Naive thymus-derived CD8-positive, alpha-beta T cell (primary cell): ENCODE results near the gene IL22RA1. TPM values are rescaled to one million over a fixed set of nuclear protein-coding genes. Genes with fewer than 3 reads are reported as not detected.

ENCODE experiments used
- ATAC-seq, 2 donors: fragments of 150-1000 bp; cut with Tn5 transposase in 1 of 2; sonication (Bioruptor Pico), chemical (Tn5 transposase) in 1 of 2; 1 replicate in 1 of 2; 2 replicates in 1 of 2; pipeline ENCODE4 v1.10.0; 2021; ENCODE audit warnings: mild to moderate bottlenecking in 2 of 2, moderate library complexity in 2 of 2
- POLR2A ChIA-PET: fragments of 350-600 bp; sonication (Branson Sonifier 250); formaldehyde crosslinking; loops from one replicate; lab custom pipeline; 2021; ENCODE audit warnings: antibody characterized with exemption; lab: Charles Lee
- DNase-seq, 10 donors: peaks; one replicate each; pipeline versions ENCODE4 v3.0.0 to v3.0.0-alpha.2; 2020 to 2022
- H3K27ac Mint-ChIP-seq, 10 donors: one replicate each; pipeline ENCODE4 v1.8.0; 2020 to 2022; ENCODE audit warnings: mild to moderate bottlenecking in 10 of 10, mixed read lengths in 10 of 10, moderate library complexity in 4 of 10, inconsistent platforms in 1 of 10
- H3K27me3 Mint-ChIP-seq, 5 donors: one replicate each; pipeline ENCODE4 v1.8.0; 2021 to 2022; ENCODE audit warnings: mixed read lengths in 5 of 5
- H3K36me3 Mint-ChIP-seq, 3 donors: one replicate each; pipeline ENCODE4 v1.8.0; 2020 to 2022; ENCODE audit warnings: mixed read lengths in 3 of 3, mild to moderate bottlenecking in 2 of 3, inconsistent platforms in 1 of 3
- H3K4me1 Mint-ChIP-seq, 4 donors: one replicate each; pipeline ENCODE4 v1.8.0; 2021 to 2022; ENCODE audit warnings: mixed read lengths in 4 of 4
- H3K4me3 Mint-ChIP-seq, 10 donors: one replicate each; pipeline ENCODE4 v1.8.0; 2020 to 2022; ENCODE audit warnings: mild to moderate bottlenecking in 10 of 10, mixed read lengths in 10 of 10, moderate library complexity in 6 of 10, inconsistent platforms in 1 of 10
- H3K9me3 Mint-ChIP-seq, 9 donors: one replicate each; pipeline ENCODE4 v1.8.0; 2020 to 2022; ENCODE audit warnings: mixed read lengths in 9 of 9, mild to moderate bottlenecking in 3 of 9, inconsistent platforms in 1 of 9, moderate library complexity in 1 of 9
- polyA plus RNA-seq, 3 donors: library from polyadenylated mRNA; unstranded; fragments of 300-500 nt; fragmentation: Illumina TruSeq; gene quantifications; one replicate each; pipeline ENCODE4 v1.2.3, GENCODE V29; 2021
- total RNA-seq, 8 experiments: library from RNA in 2 of 8; stranded (reverse) in 2 of 8; gene quantifications; one replicate each; pipeline ENCODE4 v1.2.3 and lab custom pipeline; 2021 to 2026

Gene IL22RA1
- total and polyA plus RNA-seq, 5 experiments from 2014 or later = not detected

GRCh38 chr1:24180676-24181075, 37.7 kb upstream of the IL22RA1 start:
- ATAC-seq (no peak), DNase-seq (no peak)
- POLR2A ChIA-PET = no interaction called here
- Mint-ChIP-seq H3K4me1 (peaks cover 4 to 15% (median 11%) of the 10 kb centered on the region in 4 donors), H3K27ac (no peak overlapping the region), H3K27me3 (no peaks in the 10 kb centered on the region), H3K4me3 (no peak overlapping the region), H3K9me3 (no peaks in the 10 kb centered on the region), H3K36me3 (peaks cover 0 to 16% (median 4%) of the 10 kb centered on the region in 3 donors)

DNA sequence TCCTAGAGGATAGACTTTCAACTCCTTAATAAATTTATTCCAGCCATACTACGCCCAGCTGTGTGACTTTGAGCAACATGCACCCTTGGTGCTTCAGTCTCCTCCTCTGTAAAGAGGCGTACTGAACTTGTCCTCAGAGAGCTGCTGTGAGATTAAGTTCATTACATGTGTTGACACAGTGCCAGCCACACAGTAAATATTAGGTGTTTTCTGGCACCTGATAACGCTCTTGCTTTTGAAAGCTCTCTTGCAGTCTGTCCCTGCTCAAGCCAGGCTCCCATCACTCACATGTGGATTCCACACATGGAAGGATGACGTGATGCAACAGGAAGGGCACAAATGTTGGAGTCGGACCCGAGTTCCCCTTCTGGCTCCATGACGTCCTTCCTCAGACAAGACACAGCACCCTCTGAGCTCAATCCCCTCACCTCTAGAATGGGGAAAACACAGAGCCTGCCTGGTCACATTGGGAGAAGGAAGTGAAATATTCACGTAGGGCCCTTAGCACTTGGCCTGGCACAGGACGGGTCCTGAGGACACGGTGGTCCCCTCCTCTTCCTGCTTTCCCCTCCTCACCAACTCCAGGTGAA, 36.4 kb upstream of the IL22RA1 start:
- POLR2A ChIA-PET = no interaction called here
- H3K4me3 Mint-ChIP-seq = no peak overlapping the region
- H3K27ac Mint-ChIP-seq = peak overlapping the region in 1 of 10 donors; percentile 51
- H3K36me3 Mint-ChIP-seq = peaks cover 1 to 21% (median 8%) of the 10 kb centered on the region in 3 donors
- H3K9me3 Mint-ChIP-seq = no peaks in the 10 kb centered on the region
- DNase-seq = no peak
- H3K4me1 Mint-ChIP-seq = peaks cover 4 to 7% (median 5%) of the 10 kb centered on the region in 4 donors
- H3K27me3 Mint-ChIP-seq = no peaks in the 10 kb centered on the region
- no peak for ATAC-seq

- no peak for ATAC-seq
- peaks cover 0 to 4% (median 2%) of the 10 kb centered on the region in 4 donors for H3K4me1 Mint-ChIP-seq
- POLR2A ChIA-PET = no interaction called here
- H3K9me3 Mint-ChIP-seq = no peaks in the 10 kb centered on the region
- no peak overlapping the region for H3K27ac Mint-ChIP-seq
- H3K4me3 Mint-ChIP-seq = no peak overlapping the region
- no peaks in the 10 kb centered on the region for H3K27me3 Mint-ChIP-seq
- peaks cover 8 to 29% (median 10%) of the 10 kb centered on the region in 3 donors for H3K36me3 Mint-ChIP-seq
- no peak for DNase-seq
These were observed 35.5 kb upstream of the IL22RA1 start for GRCh38 chr1:24178407-24178806.

DNA sequence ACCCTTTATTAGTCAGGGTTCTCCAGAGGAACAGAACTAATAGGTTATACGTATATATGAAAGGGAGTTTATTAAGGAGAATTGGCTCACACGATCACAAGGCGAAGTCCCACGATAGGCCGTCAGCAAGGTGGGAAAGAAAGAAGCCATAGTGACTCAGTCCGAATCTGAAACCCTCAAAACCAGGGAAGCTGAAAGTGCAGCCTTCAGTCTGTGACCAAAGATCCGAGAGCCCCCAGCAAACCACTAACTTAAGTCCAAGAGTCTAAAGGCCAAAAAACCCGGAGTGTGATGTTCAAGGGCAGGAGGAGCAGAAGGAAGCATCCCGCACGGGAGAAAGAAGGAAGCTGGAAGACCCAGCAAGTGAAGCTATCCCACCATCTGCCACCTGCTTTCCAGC, 34.2 kb upstream of the IL22RA1 start:
- POLR2A ChIA-PET = no interaction called here

DNA sequence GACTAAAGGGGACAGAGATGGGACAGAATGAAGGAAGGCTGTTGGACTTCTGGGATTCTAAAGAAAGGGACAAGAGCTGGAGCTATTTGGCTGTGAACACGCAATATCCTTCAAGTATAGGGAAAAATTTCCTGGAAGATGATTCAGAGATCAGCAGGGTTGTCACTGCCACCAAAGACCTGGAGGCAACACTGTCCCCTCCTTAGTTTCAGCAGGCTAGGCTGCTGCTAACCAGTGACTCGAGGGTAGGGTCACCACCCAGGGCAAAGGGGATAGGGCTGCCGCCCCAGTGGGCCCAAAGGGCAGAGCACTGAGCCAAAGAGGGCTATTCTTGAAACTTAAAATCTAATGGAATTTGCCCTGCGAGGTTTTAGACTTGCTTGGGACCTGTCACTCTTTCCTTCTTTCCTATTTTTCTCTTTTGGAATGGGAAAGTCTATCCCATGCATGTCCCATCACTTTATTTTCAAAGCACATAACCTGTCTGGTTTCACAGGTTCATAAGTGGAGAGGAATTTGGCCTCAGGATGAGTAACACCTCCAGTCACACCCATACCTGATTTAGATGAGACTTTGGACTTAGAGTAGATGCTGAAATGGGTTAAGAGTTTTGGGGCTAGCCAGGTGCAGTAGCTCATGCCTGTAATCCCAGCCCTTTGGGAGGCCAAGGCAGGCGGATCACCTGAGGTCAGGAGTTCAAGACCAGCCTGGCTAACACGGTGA, 32.3 kb upstream of the IL22RA1 start:
- DNase-seq (no peak), ATAC-seq (no peak)
- Mint-ChIP-seq H3K9me3 (no peaks in the 10 kb centered on the region), H3K4me1 (peaks cover 0 to 3% (median 1%) of the 10 kb centered on the region in 4 donors), H3K27me3 (no peaks in the 10 kb centered on the region), H3K36me3 (peaks cover 8 to 25% (median 12%) of the 10 kb centered on the region in 3 donors), H3K4me3 (no peak overlapping the region), H3K27ac (no peak overlapping the region)
- POLR2A ChIA-PET = no interaction called here

More for the DNA sequence above, 34.2 kb upstream of the IL22RA1 start:
- H3K27ac Mint-ChIP-seq = no peak overlapping the region
- no peaks in the 10 kb centered on the region for H3K27me3 Mint-ChIP-seq
- H3K4me3 Mint-ChIP-seq = no peak overlapping the region
- H3K36me3 Mint-ChIP-seq = peaks cover 8 to 29% (median 14%) of the 10 kb centered on the region in 3 donors
- no peaks in the 10 kb centered on the region for H3K9me3 Mint-ChIP-seq
- peaks cover 0 to 4% (median 2%) of the 10 kb centered on the region in 4 donors for H3K4me1 Mint-ChIP-seq
- DNase-seq (no peak), ATAC-seq (no peak)

DNA sequence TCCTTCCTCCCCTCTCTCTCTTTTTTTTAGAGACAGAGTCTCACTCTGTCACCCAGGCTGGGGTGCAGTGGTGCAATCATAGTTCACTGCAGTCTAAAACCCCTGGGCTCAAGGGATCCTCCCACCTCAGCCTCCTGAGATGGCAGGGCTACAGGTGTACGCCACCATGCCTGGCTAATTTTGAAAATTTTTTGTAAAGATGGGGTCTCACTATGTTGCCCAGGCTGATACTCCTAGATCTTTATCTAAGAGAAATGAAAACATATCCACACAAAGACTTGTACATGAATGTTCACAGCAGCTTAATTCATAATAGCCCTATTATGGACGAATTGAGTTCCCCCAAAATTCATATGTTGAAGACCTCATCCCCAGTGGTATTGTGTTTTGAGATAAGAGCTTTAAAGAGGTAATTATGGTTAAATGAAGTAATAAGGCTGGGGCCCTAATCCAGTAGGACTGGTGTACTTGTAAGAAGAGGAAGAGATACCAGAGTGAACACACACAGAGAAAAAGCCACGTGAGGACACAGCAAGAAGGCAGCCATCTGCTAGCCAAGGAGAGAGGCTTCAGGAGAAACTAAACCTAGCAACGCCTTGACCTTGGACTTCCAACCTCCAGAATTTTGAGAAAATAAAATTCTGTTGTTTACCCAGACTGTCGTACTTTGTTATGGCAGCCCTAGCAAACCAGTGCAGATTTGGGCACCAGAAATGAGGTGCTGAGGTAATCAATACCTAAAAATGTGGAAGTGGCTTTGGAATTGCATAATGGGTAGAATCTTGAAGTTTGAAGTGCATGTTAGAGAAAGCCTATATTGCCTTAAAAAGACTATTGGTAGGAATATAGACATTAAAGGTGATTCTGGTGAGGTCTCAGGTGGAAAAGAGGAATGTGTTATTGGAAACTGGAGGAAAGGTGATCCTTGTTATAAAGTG, 31.0 kb upstream of the IL22RA1 start:
- POLR2A ChIA-PET = no interaction called here
- no peak overlapping the region for H3K4me3 Mint-ChIP-seq
- H3K27me3 Mint-ChIP-seq = no peaks in the 10 kb centered on the region
- H3K36me3 Mint-ChIP-seq = peaks cover 8 to 19% (median 10%) of the 10 kb centered on the region in 3 donors
- no peaks in the 10 kb centered on the region for H3K9me3 Mint-ChIP-seq
- no peak overlapping the region for H3K27ac Mint-ChIP-seq
- ATAC-seq (no peak), DNase-seq (no peak)
- peaks cover 0 to 2% (median under 1%) of the 10 kb centered on the region in 4 donors for H3K4me1 Mint-ChIP-seq

GRCh38 chr1:24172598-24172997, 29.7 kb upstream of the IL22RA1 start:
- peaks cover 8 to 20% (median 18%) of the 10 kb centered on the region in 3 donors for H3K36me3 Mint-ChIP-seq

GRCh38 chr1:24169286-24169685, 26.3 kb upstream of the IL22RA1 start:
- DNase-seq = no peak
- Mint-ChIP-seq H3K27ac (no peak overlapping the region), H3K4me3 (no peak overlapping the region), H3K9me3 (no peaks in the 10 kb centered on the region), H3K36me3 (peaks cover 16 to 32% (median 19%) of the 10 kb centered on the region in 3 donors), H3K4me1 (peaks cover 0 to 2% (median 0%) of the 10 kb centered on the region in 4 donors), H3K27me3 (peaks cover 0 to 2% (median 0%) of the 10 kb centered on the region in 5 donors)
- POLR2A ChIA-PET = no interaction called here
- no peak for ATAC-seq

More at GRCh38 chr1:24172598-24172997, 29.7 kb upstream of the IL22RA1 start:
- H3K4me1 Mint-ChIP-seq = peaks cover 0 to 2% (median under 1%) of the 10 kb centered on the region in 4 donors
- no peak overlapping the region for H3K27ac Mint-ChIP-seq
- no peak overlapping the region for H3K4me3 Mint-ChIP-seq
- H3K9me3 Mint-ChIP-seq = no peaks in the 10 kb centered on the region
- no peak for DNase-seq
- POLR2A ChIA-PET = no interaction called here
- H3K27me3 Mint-ChIP-seq = no peaks in the 10 kb centered on the region
- ATAC-seq = no peak

- Mint-ChIP-seq H3K9me3 (no peaks in the 10 kb centered on the region), H3K4me3 (no peak overlapping the region), H3K4me1 (peaks cover 0 to 2% (median 0%) of the 10 kb centered on the region in 4 donors), H3K27ac (no peak overlapping the region), H3K36me3 (peaks cover 9 to 26% (median 17%) of the 10 kb centered on the region in 3 donors), H3K27me3 (peaks cover 0 to 2% (median 0%) of the 10 kb centered on the region in 5 donors)
- DNase-seq (no peak), ATAC-seq (no peak)
- POLR2A ChIA-PET = no interaction called here
These were observed 25.3 kb upstream of the IL22RA1 start for GRCh38 chr1:24168245-24168644.

DNA sequence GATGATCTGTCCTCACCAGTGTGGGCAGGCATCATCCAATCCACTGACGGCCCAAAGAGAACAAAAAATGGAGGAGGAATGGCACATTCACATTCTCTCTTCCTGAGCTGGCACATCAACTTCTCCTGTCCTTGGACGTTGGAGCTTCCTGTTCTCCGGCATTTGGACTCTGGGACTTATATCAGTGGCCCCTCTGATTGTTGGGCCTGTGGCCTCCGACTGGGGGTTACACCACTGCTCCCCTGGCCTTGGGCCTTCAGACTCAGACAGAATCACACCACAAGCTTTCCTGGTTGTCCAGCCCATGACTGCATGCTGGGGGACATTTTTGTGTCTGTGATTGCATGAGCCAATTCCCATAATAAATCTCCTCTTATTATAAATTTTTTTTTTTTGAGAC, 24.1 kb upstream of the IL22RA1 start:
- Mint-ChIP-seq H3K4me1 (peaks cover 0 to 5% (median under 1%) of the 10 kb centered on the region in 4 donors), H3K36me3 (peaks cover 9 to 27% (median 12%) of the 10 kb centered on the region in 3 donors), H3K27me3 (peaks cover 0 to 2% (median 0%) of the 10 kb centered on the region in 5 donors), H3K9me3 (no peaks in the 10 kb centered on the region), H3K4me3 (no peak overlapping the region), H3K27ac (no peak overlapping the region)
- POLR2A ChIA-PET = no interaction called here
- ATAC-seq (no peak), DNase-seq (no peak)

- no peak overlapping the region for H3K27ac Mint-ChIP-seq
- H3K27me3 Mint-ChIP-seq = peaks cover 0 to 2% (median 0%) of the 10 kb centered on the region in 5 donors
- H3K9me3 Mint-ChIP-seq = no peaks in the 10 kb centered on the region
- peaks cover 9 to 32% (median 12%) of the 10 kb centered on the region in 3 donors for H3K36me3 Mint-ChIP-seq
- H3K4me3 Mint-ChIP-seq = no peak overlapping the region
- ATAC-seq = no peak
- H3K4me1 Mint-ChIP-seq = peaks cover 0 to 5% (median under 1%) of the 10 kb centered on the region in 4 donors
- POLR2A ChIA-PET = no interaction called here
- DNase-seq = no peak
These were observed 22.6 kb upstream of the IL22RA1 start for GRCh38 chr1:24165500-24165899.

DNA sequence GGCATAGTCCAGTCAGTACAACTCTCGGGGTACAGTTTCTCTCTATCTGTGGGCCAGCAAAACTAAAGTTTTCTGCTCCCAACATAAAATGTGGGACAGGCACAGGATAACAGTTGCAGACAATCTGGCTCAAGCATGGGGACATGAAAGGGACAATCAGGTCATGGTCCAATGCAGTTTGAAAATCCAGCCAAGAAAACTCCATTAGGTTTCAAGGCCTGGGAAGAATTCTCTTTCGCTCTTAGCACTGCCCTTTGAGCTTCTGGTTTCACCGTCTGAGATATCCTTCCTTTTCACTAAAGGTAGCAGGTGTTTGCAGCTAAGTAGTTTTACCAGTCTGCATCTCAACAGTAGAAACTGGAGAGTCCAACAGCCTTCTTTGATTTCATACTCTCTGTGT, 21.1 kb upstream of the IL22RA1 start:
- H3K27ac Mint-ChIP-seq = no peak overlapping the region
- peaks cover 0 to 5% (median under 1%) of the 10 kb centered on the region in 4 donors for H3K4me1 Mint-ChIP-seq
- H3K9me3 Mint-ChIP-seq = no peaks in the 10 kb centered on the region
- DNase-seq (no peak), ATAC-seq (no peak)
- H3K27me3 Mint-ChIP-seq = peaks cover 0 to 2% (median 0%) of the 10 kb centered on the region in 5 donors
- POLR2A ChIA-PET = no interaction called here
- H3K36me3 Mint-ChIP-seq = peaks cover 9 to 40% (median 14%) of the 10 kb centered on the region in 3 donors
- no peak overlapping the region for H3K4me3 Mint-ChIP-seq
